Endothelial cell of umbilical vein (primary cell): ENCODE results near the gene CTLA4. TPM values are rescaled to one million over a fixed set of nuclear protein-coding genes. Genes with fewer than 3 reads are reported as not detected.

Experiments used
- BruUV-seq: library from RNA; stranded (reverse); fragments of 400-500 nt; replicated peaks from 2 replicates; lab custom pipeline; 2021; lab: Mats Ljungman, UMichigan
- CTCF ChIA-PET: fragments of 300-600, 350-600 bp; sonication (Branson Sonifier 250); formaldehyde crosslinking; loops from one replicate; lab custom pipeline; 2021; ENCODE audit warnings: antibody characterized with exemption, inconsistent platforms; lab: Charles Lee
- POLR2A ChIA-PET: fragments of 300-600, 350-600 bp; sonication (Branson Sonifier 250); formaldehyde crosslinking; loops from one replicate; lab custom pipeline; 2021; ENCODE audit warnings: antibody characterized with exemption, inconsistent platforms; lab: Charles Lee
- DNase-seq: peaks from one replicate; pipeline ENCODE4 v3.0.0-alpha.2; 2011; ENCODE audit warnings: low read depth, low spot score
- FAIRE-seq: peaks from 2 replicates; lab custom pipeline; 2011; peaks lifted over from hg19 to GRCh38; lab: Jason Lieb, UNC
- H2AFZ ChIP-seq: 2 replicates; pipeline ENCODE4 v1.6.0; 2012; ENCODE audit warnings: low read depth, low read length, control low read depth, inconsistent platforms
- H3K27ac ChIP-seq: 2 replicates; pipeline ENCODE4 v1.5.1; 2011; ENCODE audit warnings: low read depth, mild to moderate bottlenecking, control low read depth, low read length, moderate library complexity; ENCODE audit not compliant: insufficient read depth
- H3K27me3 ChIP-seq, 2 experiments: 2 replicates each; pipeline versions ENCODE4 v1.6.0 to v1.6.1; 2011; ENCODE audit warnings: low read length in 2 of 2, mixed read lengths in 1 of 2; ENCODE audit not compliant: control insufficient read depth in 2 of 2, insufficient read depth in 2 of 2
- H3K36me3 ChIP-seq, 2 experiments: 2 replicates in 1 of 2; 3 replicates in 1 of 2; pipeline ENCODE4 v1.5.1; 2011; ENCODE audit warnings: low read length in 2 of 2, mild to moderate bottlenecking in 1 of 2, moderate library complexity in 1 of 2; ENCODE audit not compliant: control insufficient read depth in 2 of 2, insufficient read depth in 2 of 2; ENCODE audit errors: extremely low read depth in 1 of 2
- H3K4me1 ChIP-seq: 3 replicates; pipeline ENCODE4 v1.5.1; 2011; ENCODE audit warnings: mild to moderate bottlenecking, low read length; ENCODE audit not compliant: control insufficient read depth, insufficient read depth; ENCODE audit errors: extremely low read depth
- H3K4me2 ChIP-seq: 2 replicates; pipeline ENCODE4 v1.6.1; 2011; ENCODE audit warnings: low read length, control low read depth, mixed read lengths; ENCODE audit not compliant: insufficient read depth
- H3K4me3 ChIP-seq, 3 experiments: fragments of 200-600 bp in 1 of 3; sonication (generic), shearing (Covaris generic) in 1 of 3; replicated peaks in 1 of 3; 2 replicates each; pipeline ENCODE4 v1.5.1; 2011 to 2016; ENCODE audit warnings: control low read depth in 3 of 3, low read length in 3 of 3, mild to moderate bottlenecking in 2 of 3, inconsistent platforms in 1 of 3, low read depth in 1 of 3, moderate library complexity in 1 of 3; ENCODE audit not compliant: insufficient read depth in 1 of 3
- H3K79me2 ChIP-seq: 2 replicates; pipeline ENCODE4 v1.6.0; 2012; ENCODE audit warnings: low read length, inconsistent platforms; ENCODE audit not compliant: control insufficient read depth, insufficient read depth
- H3K9ac ChIP-seq: replicated peaks from 2 replicates; pipeline ENCODE3; 2011; ENCODE audit warnings: low read length, control low read depth; ENCODE audit not compliant: insufficient read depth; ENCODE audit errors: extremely low read depth
- H3K9me1 ChIP-seq: replicated peaks from 3 replicates; pipeline ENCODE4 v1.6.0; 2011; ENCODE audit warnings: mild to moderate bottlenecking, low read length; ENCODE audit not compliant: control insufficient read depth, insufficient read depth; ENCODE audit errors: extremely low read depth
- H3K9me3 ChIP-seq: replicated peaks from 2 replicates; pipeline ENCODE4 v1.5.1; 2012; ENCODE audit warnings: low read length, inconsistent platforms; ENCODE audit not compliant: control insufficient read depth, insufficient read depth
- H4K20me1 ChIP-seq: replicated peaks from 2 replicates; pipeline ENCODE3; 2011; ENCODE audit warnings: mild to moderate bottlenecking, low read length; ENCODE audit not compliant: control insufficient read depth, insufficient read depth; ENCODE audit errors: extremely low read depth
- EZH2 ChIP-seq: IDR thresholded peaks from 2 replicates; pipeline ENCODE4 v1.6.1; 2012; ENCODE audit warnings: borderline replicate concordance, low read depth, mild to moderate bottlenecking, moderate library complexity, low read length, inconsistent platforms; ENCODE audit not compliant: severe bottlenecking
- FOS ChIP-seq: IDR thresholded peaks from 2 replicates; pipeline ENCODE4 v1.6.1; 2011; ENCODE audit warnings: mild to moderate bottlenecking, low read length, moderate library complexity, borderline replicate concordance; ENCODE audit not compliant: insufficient read depth
- GATA2 ChIP-seq: IDR thresholded peaks from 2 replicates; pipeline ENCODE4 v1.7.0; 2011; ENCODE audit warnings: low read depth, mild to moderate bottlenecking, moderate library complexity, mixed read lengths, low read length; ENCODE audit not compliant: insufficient read length, insufficient read depth
- JUN ChIP-seq: IDR thresholded peaks from 2 replicates; pipeline ENCODE4 v1.6.1; 2011; ENCODE audit warnings: borderline replicate concordance, low read depth; ENCODE audit not compliant: insufficient read length, insufficient read depth
- MYC ChIP-seq: IDR thresholded peaks from one replicate; pipeline ENCODE4 v1.6.1; 2011; ENCODE audit warnings: mild to moderate bottlenecking, low read depth, low read length
- POLR2A ChIP-seq: IDR thresholded peaks from 2 replicates; pipeline ENCODE4 v1.6.1; 2012; ENCODE audit warnings: low read depth, mild to moderate bottlenecking, control low read depth, low read length
- POLR2AphosphoS5 ChIP-seq: IDR thresholded peaks from 2 replicates; pipeline ENCODE4 v1.6.1; 2012; ENCODE audit warnings: low read depth, mild to moderate bottlenecking, control low read depth, low read length, moderate library complexity; ENCODE audit not compliant: insufficient read depth
- dilution Hi-C: fragments of 300-500 bp; cut with MboI; formaldehyde crosslinking; loops from one replicate; pipeline ENCODE4 v1.15.0; 2019; ENCODE audit warnings: low sequenced_read_pairs; ENCODE audit not compliant: extremely low pct_ligation_motif_present
- intact Hi-C: fragments of 100-400 bp; cut with micrococcal nuclease; formaldehyde crosslinking; loops from one replicate; pipeline ENCODE4 v1.10.0; 2022
- polyA plus RNA-seq, 4 experiments: library from polyadenylated mRNA; depleted of rRNA in 3 of 4; stranded (reverse) in 3 of 4; unstranded in 1 of 4; fragments of >200 nt; gene quantifications; 2 replicates each; pipeline versions ENCODE4 v1.2.1 to v1.2.3, GENCODE V29; 2011 to 2012; ENCODE audit warnings: missing spikeins in 1 of 4
- total RNA-seq: library from RNA; stranded (reverse); gene quantifications from 2 replicates; pipeline ENCODE4 v1.2.3, GENCODE V29; 2021
- TF ChIP-seq, protein P1 (sequence below), 2 donors: IDR thresholded peaks; 1 replicate in 1 of 2; 2 replicates in 1 of 2; pipeline ENCODE4 v1.5.1; 2011; ENCODE audit warnings: low read length in 2 of 2, mild to moderate bottlenecking in 2 of 2, moderate library complexity in 2 of 2, control low read depth in 1 of 2, inconsistent platforms in 1 of 2, low read depth in 1 of 2; ENCODE audit not compliant: insufficient read depth in 1 of 2; ENCODE audit errors: extremely low read depth in 1 of 2
- TF ChIP-seq, protein P2 (sequence below): IDR thresholded peaks from 2 replicates; pipeline ENCODE4 v1.6.1; 2011; ENCODE audit not compliant: insufficient read depth, insufficient read length

CTLA4 gene
- total and polyA plus RNA-seq, 2 donors (not counting 3 experiments of a cell fraction or from before 2014, with no cell fraction given), result not detected

DNA sequence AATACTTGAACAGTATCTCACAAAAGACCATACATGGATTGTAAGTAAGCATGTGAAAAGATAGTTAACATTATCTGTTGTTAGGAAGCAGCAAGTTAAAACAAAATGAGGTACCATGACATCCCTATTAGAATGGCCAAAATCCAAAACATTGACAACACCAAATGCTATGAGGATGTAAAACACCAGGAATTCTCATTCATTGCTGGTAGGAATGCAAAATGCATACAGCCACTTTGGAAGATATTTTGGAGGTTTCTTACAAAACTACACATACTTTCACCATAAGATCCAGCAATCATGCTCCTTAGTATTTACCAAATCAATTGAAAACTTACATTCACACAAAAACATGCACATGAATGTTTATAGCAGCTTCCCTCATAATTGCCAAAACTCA is 38.1 kb downstream of the CTLA4 start:
- H3K9me1 ChIP-seq, result no peaks in the 10 kb centered on the region
- DNase-seq (no peak), FAIRE-seq (no peak)
- no peak overlapping the region for H3K4me3 ChIP-seq
- BruUV-seq, result no TSS peak
- H3K4me2 ChIP-seq, result no peak overlapping the region
- no peak overlapping the region for H2AFZ ChIP-seq
- no peak for TF ChIP-seq GATA2
- no peak for TF ChIP-seq MYC
- no peak for TF ChIP-seq POLR2A
- no peak for TF ChIP-seq JUN
- TF ChIP-seq, protein P1, sequence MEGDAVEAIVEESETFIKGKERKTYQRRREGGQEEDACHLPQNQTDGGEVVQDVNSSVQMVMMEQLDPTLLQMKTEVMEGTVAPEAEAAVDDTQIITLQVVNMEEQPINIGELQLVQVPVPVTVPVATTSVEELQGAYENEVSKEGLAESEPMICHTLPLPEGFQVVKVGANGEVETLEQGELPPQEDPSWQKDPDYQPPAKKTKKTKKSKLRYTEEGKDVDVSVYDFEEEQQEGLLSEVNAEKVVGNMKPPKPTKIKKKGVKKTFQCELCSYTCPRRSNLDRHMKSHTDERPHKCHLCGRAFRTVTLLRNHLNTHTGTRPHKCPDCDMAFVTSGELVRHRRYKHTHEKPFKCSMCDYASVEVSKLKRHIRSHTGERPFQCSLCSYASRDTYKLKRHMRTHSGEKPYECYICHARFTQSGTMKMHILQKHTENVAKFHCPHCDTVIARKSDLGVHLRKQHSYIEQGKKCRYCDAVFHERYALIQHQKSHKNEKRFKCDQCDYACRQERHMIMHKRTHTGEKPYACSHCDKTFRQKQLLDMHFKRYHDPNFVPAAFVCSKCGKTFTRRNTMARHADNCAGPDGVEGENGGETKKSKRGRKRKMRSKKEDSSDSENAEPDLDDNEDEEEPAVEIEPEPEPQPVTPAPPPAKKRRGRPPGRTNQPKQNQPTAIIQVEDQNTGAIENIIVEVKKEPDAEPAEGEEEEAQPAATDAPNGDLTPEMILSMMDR (IDR thresholded peaks at IDR 0.05; ENCODE audit: extremely low read depth in 1 of 2, insufficient read depth in 1 of 2, low read depth in 1 of 2, low read length in 2 of 2), result no peak
- TF ChIP-seq EZH2, result no peak
- no peak for TF ChIP-seq POLR2AphosphoS5
- TF ChIP-seq FOS, result no peak
- TF ChIP-seq, protein P2, sequence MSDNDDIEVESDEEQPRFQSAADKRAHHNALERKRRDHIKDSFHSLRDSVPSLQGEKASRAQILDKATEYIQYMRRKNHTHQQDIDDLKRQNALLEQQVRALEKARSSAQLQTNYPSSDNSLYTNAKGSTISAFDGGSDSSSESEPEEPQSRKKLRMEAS, result no peak
- H3K36me3 ChIP-seq, result no peaks in the 10 kb centered on the region
- no peaks in the 10 kb centered on the region for H3K79me2 ChIP-seq
- intact Hi-C loops, result loop anchor here (5.0 kb wide), 1 partner anchor 1033 kb away; the partner anchor contains the start of gene ICA1L
- H3K27ac ChIP-seq, result no peak overlapping the region
- H3K4me1 ChIP-seq, result peaks cover 8% of the 10 kb centered on the region
- no peaks in the 10 kb centered on the region for H3K27me3 ChIP-seq
- H4K20me1 ChIP-seq, result no peaks in the 10 kb centered on the region
- CTCF ChIA-PET, result interaction anchor here (0.6 to 1.7 kb wide), 2 partner anchors 1317 to 1940 kb away, joined by 3 to 5 read pairs; no protein-coding TSS in a partner anchor
- dilution Hi-C loops, result no loop called here
- POLR2A ChIA-PET, result no interaction called here
- H3K9ac ChIP-seq, result no peak overlapping the region
- no peaks in the 10 kb centered on the region for H3K9me3 ChIP-seq
